B cell (primary cell): ENCODE measurements around the gene TRAF5. TPM values are rescaled to one million over a fixed set of nuclear protein-coding genes. Genes with fewer than 3 reads are reported as not detected.

Experiments
- ATAC-seq: fragments of 200-7000 bp; cut with Tn5 transposase; one replicate; pipeline ENCODE4 v1.10.0; 2021; ENCODE audit warnings: low read depth, mild to moderate bottlenecking, moderate number of reproducible peaks, moderate library complexity
- CTCF ChIA-PET: fragments of 350-600 bp; sonication (Branson Sonifier 250); formaldehyde crosslinking; loops from one replicate; lab custom pipeline; 2021; ENCODE audit warnings: antibody characterized with exemption, inconsistent platforms; lab: Charles Lee
- POLR2A ChIA-PET: fragments of 350-600 bp; sonication (Branson Sonifier 250); formaldehyde crosslinking; loops from one replicate; lab custom pipeline; 2021; ENCODE audit warnings: antibody characterized with exemption; lab: Charles Lee
- DNase-seq: peaks from one replicate; pipeline ENCODE4 v3.0.0; 2013
- H2AFZ ChIP-seq: 2 replicates; pipeline ENCODE4 v1.6.1; 2012; ENCODE audit warnings: mild to moderate bottlenecking, low read depth, low read length; ENCODE audit not compliant: insufficient read depth, poor library complexity, severe bottlenecking
- H3K27ac ChIP-seq, 2 donors: 1 replicate in 1 of 2; 2 replicates in 1 of 2; pipeline ENCODE4 v1.5.1; 2012 to 2013; ENCODE audit warnings: low read length in 2 of 2, mild to moderate bottlenecking in 2 of 2, moderate library complexity in 1 of 2
- H3K27me3 ChIP-seq, 4 experiments: fragments of 200-600 bp in 1 of 4; sonication (generic) in 1 of 4; replicated peaks in 1 of 4; 1 replicate in 2 of 4; 2 replicates in 2 of 4; pipeline versions ENCODE4 v1.6.1 to v1.7.0; 2013 to 2016; ENCODE audit warnings: low read length in 3 of 4, mild to moderate bottlenecking in 2 of 4, mixed read lengths in 1 of 4, moderate library complexity in 1 of 4; ENCODE audit not compliant: insufficient read depth in 4 of 4, control insufficient read depth in 3 of 4; ENCODE audit errors: control extremely low read depth in 1 of 4
- H3K36me3 ChIP-seq, 2 experiments: replicated peaks in 1 of 2; 1 replicate in 1 of 2; 2 replicates in 1 of 2; pipeline versions ENCODE4 v1.6.1 to v1.7.1; 2013; ENCODE audit warnings: low read length in 1 of 2; ENCODE audit not compliant: insufficient read depth in 2 of 2, control insufficient read depth in 1 of 2; ENCODE audit errors: control extremely low read depth in 1 of 2, extremely low read depth in 1 of 2
- H3K4me1 ChIP-seq, 2 donors: fragments of 200-600 bp in 1 of 2; sonication (generic) in 1 of 2; 1 replicate in 1 of 2; 2 replicates in 1 of 2; pipeline versions ENCODE4 v1.5.1 to v1.6.1; 2013 to 2017; ENCODE audit warnings: low read length in 2 of 2; ENCODE audit not compliant: control insufficient read depth in 2 of 2, insufficient read depth in 2 of 2
- H3K4me2 ChIP-seq: replicated peaks from 2 replicates; pipeline ENCODE3; 2012; ENCODE audit warnings: mild to moderate bottlenecking, low read depth, low read length; ENCODE audit not compliant: poor library complexity, severe bottlenecking
- H3K4me3 ChIP-seq, 5 experiments: fragments of 200-600 bp in 1 of 5; sonication (generic) in 1 of 5; 1 replicate in 3 of 5; 2 replicates in 2 of 5; pipeline versions ENCODE4 v1.5.1 to v1.7.0; 2011 to 2016; ENCODE audit warnings: low read length in 4 of 5, mild to moderate bottlenecking in 4 of 5, low read depth in 2 of 5, control low read depth in 1 of 5, moderate library complexity in 1 of 5; ENCODE audit not compliant: insufficient read depth in 1 of 5; ENCODE audit errors: control extremely low read depth in 1 of 5, extremely low read depth in 1 of 5
- H3K79me2 ChIP-seq: fragments of 200-600 bp; sonication (generic); one replicate; pipeline ENCODE4 v1.6.0; 2016; ENCODE audit warnings: low read length; ENCODE audit not compliant: control insufficient read depth, insufficient read depth
- H3K9ac ChIP-seq: fragments of 200-600 bp; sonication (generic); 2 replicates; pipeline ENCODE4 v1.6.1; 2017; ENCODE audit warnings: mild to moderate bottlenecking, low read length, moderate library complexity
- H3K9me3 ChIP-seq, 3 donors: one replicate each; pipeline versions ENCODE4 v1.6.1 to v1.7.1; 2013; ENCODE audit warnings: low read length in 2 of 3; ENCODE audit not compliant: control insufficient read depth in 2 of 3, insufficient read depth in 1 of 3; ENCODE audit errors: control extremely low read depth in 1 of 3
- H4K20me1 ChIP-seq: 2 replicates; pipeline ENCODE4 v1.6.0; 2012; ENCODE audit warnings: mild to moderate bottlenecking, low read length; ENCODE audit not compliant: insufficient read depth, control insufficient read depth, poor library complexity, severe bottlenecking
- H3K27ac Mint-ChIP-seq: one replicate; pipeline ENCODE4 v1.8.0; 2021; ENCODE audit warnings: mixed read lengths
- H3K27me3 Mint-ChIP-seq: one replicate; pipeline ENCODE4 v1.8.0; 2021; ENCODE audit warnings: mixed read lengths
- H3K4me1 Mint-ChIP-seq: one replicate; pipeline ENCODE4 v1.8.0; 2021; ENCODE audit warnings: mixed read lengths
- H3K4me3 Mint-ChIP-seq: one replicate; pipeline ENCODE4 v1.8.0; 2021; ENCODE audit warnings: mixed read lengths
- H3K9me3 Mint-ChIP-seq: one replicate; pipeline ENCODE4 v1.8.0; 2022; ENCODE audit warnings: mixed read lengths; ENCODE audit not compliant: insufficient read depth
- CTCF ChIP-seq: fragments of 200-600 bp; IDR thresholded peaks from one replicate; pipeline ENCODE4 v1.8.0; 2022; ENCODE audit warnings: antibody characterized with exemption, mild to moderate bottlenecking
- EZH2 ChIP-seq: IDR thresholded peaks from 2 replicates; pipeline ENCODE4 v1.6.1; 2012; ENCODE audit warnings: borderline replicate concordance, low read depth, mild to moderate bottlenecking, moderate library complexity, low read length; ENCODE audit not compliant: insufficient read depth, poor library complexity, severe bottlenecking
- WGBS: methylation state at CpG from one replicate; pipeline ENCODE4 v1.1.5; 2013; ENCODE audit warnings: missing lambda C conversion rate; ENCODE audit not compliant: insufficient coverage; 5-methylcytosine and 5-hydroxymethylcytosine counted together
- intact Hi-C: fragments of 100-400 bp; cut with micrococcal nuclease; formaldehyde crosslinking; loops from one replicate; pipeline ENCODE4 v1.10.0; 2022
- polyA minus RNA-seq: library from RNA; depleted of rRNA, polyadenylated mRNA; stranded (reverse); fragments of >200 nt; gene quantifications from 2 replicates; pipeline ENCODE4 v1.2.3, GENCODE V29; 2012
- polyA plus RNA-seq: library from polyadenylated mRNA; depleted of rRNA; stranded (reverse); fragments of >200 nt; gene quantifications from 2 replicates; pipeline ENCODE4 v1.2.3, GENCODE V29; 2012
- total RNA-seq, 2 donors: library from RNA; stranded (reverse); fragments of 120-200 nt in 1 of 2; gene quantifications; 1 replicate in 1 of 2; 2 replicates in 1 of 2; pipeline versions ENCODE4 v1.2.3 to v1.2.4, GENCODE V29; 2013 to 2022

Gene TRAF5
- total RNA-seq (143 and 149 TPM in 2 replicates), polyA plus RNA-seq (128 and 129 TPM in 2 replicates), polyA minus RNA-seq (88.4 and 220 TPM in 2 replicates)
- total RNA-seq (2013): 116 TPM

GRCh38 chr1:211326528-211327345 is at the start of gene TRAF5:
TSS of gene TRAF5 (plus strand) at chr1:211326833. CDS start at chr1:211353240, 26,407 bp downstream.
- CTCF ChIA-PET: interaction anchor here (1.1 to 13.8 kb wide), 10 partner anchors 14 to 252 kb away, joined by 3 to 333 read pairs (median 4); partner anchors contain the start of gene SLC30A1
- H3K27me3 Mint-ChIP-seq: no peaks in the 10 kb centered on the region
- H3K27ac ChIP-seq: peak within 1 kb of the TSS; percentile 87 to 92
- peak within 1 kb of the TSS; percentile 98 for H3K27ac Mint-ChIP-seq
- TF ChIP-seq EZH2 (no peak), CTCF (no peak)
- peaks cover 0 to 17% of the 10 kb centered on the region in 2 experiments for H3K36me3 ChIP-seq
- peak within 1 kb of the TSS; percentile 94 for H3K4me3 Mint-ChIP-seq
- peak; percentile 48 for ATAC-seq
- H3K4me2 ChIP-seq: peak within 1 kb of the TSS; percentile 81
- H2AFZ ChIP-seq: peak within 1 kb of the TSS; percentile 88
- H3K79me2 ChIP-seq: peaks cover 88% of the 10 kb centered on the region
- H3K9me3 Mint-ChIP-seq: no peaks in the 10 kb centered on the region
- peak; percentile 71 for DNase-seq
- H3K4me3 ChIP-seq: peak within 1 kb of the TSS; percentile 65 to 81 (median 72)
- POLR2A ChIA-PET: interaction anchor here (0.7 to 2.8 kb wide), 6 partner anchors 9 to 1559 kb away, joined by 3 to 20 read pairs (median 4); no protein-coding TSS in a partner anchor
- peaks cover 61 to 68% of the 10 kb centered on the region in 2 donors for H3K4me1 ChIP-seq
- under 1% methylated on average over 91 of the region's 91 CpGs for WGBS
- no peaks in the 10 kb centered on the region for H4K20me1 ChIP-seq
- H3K27me3 ChIP-seq: no peaks in the 10 kb centered on the region
- H3K9ac ChIP-seq: peak within 1 kb of the TSS; percentile 86
- intact Hi-C loops: loop anchor here (1.0 to 5.0 kb wide), 3 partner anchors 10 to 251 kb away; partner anchors contain the start of genes RCOR3 and SLC30A1
- peaks cover 65% of the 10 kb centered on the region for H3K4me1 Mint-ChIP-seq
- H3K9me3 ChIP-seq: no peaks in the 10 kb centered on the region

GRCh38 chr1:211279340-211279739 is 47.3 kb upstream of the TRAF5 start:
- intact Hi-C loops: no loop called here
- no peak overlapping the region for H3K27ac Mint-ChIP-seq
- no peaks in the 10 kb centered on the region for H3K4me1 Mint-ChIP-seq

More at GRCh38 chr1:211279340-211279739, 47.3 kb upstream of the TRAF5 start:
- Histone ChIP-seq H4K20me1 (no peaks in the 10 kb centered on the region), H3K4me1 (no peaks in the 10 kb centered on the region), H3K27ac (no peak overlapping the region), H3K4me3 (no peak overlapping the region), H3K27me3 (no peaks in the 10 kb centered on the region), H3K79me2 (no peaks in the 10 kb centered on the region), H3K4me2 (no peak overlapping the region), H3K9ac (no peak overlapping the region), H3K9me3 (no peaks in the 10 kb centered on the region), H2AFZ (no peak overlapping the region), H3K36me3 (peaks cover 4 to 57% of the 10 kb centered on the region in 2 experiments)
- Mint-ChIP-seq H3K27me3 (no peaks in the 10 kb centered on the region), H3K9me3 (no peaks in the 10 kb centered on the region), H3K4me3 (no peak overlapping the region)
- no CpG with 5 or more reads among the region's 1 CpG for WGBS
- ATAC-seq: no peak
- TF ChIP-seq CTCF (no peak), EZH2 (no peak)
- ChIA-PET CTCF (no interaction called here), POLR2A (no interaction called here)
- DNase-seq: no peak
